Neural progenitor cell (in vitro differentiated cells): ENCODE results near the gene DLX6. TPM values are rescaled to one million over a fixed set of nuclear protein-coding genes. Genes with fewer than 3 reads are reported as not detected.

Source experiments
- DNase-seq: peaks from one replicate; pipeline ENCODE4 v3.0.0-alpha.2; 2016; ENCODE audit warnings: low spot score
- H2AFZ ChIP-seq: fragments of 200-600 bp; sonication (generic); replicated peaks from 2 replicates; pipeline ENCODE4 v1.6.1; 2016; ENCODE audit warnings: antibody characterized with exemption
- H3F3A ChIP-seq: fragments of 200-600 bp; sonication (generic); 2 replicates; pipeline ENCODE4 v1.6.1; 2016; ENCODE audit warnings: antibody characterized with exemption, low read depth
- H3K27ac ChIP-seq: fragments of 200-600 bp; sonication (generic); 2 replicates; pipeline ENCODE4 v1.5.1; 2016; ENCODE audit warnings: mild to moderate bottlenecking
- H3K27me3 ChIP-seq: fragments of 200-600 bp; sonication (generic); 2 replicates; pipeline ENCODE4 v1.6.1; 2016; ENCODE audit warnings: mild to moderate bottlenecking, moderate library complexity
- H3K36me3 ChIP-seq: fragments of 200-600 bp; sonication (generic); 2 replicates; pipeline ENCODE4 v1.5.1; 2016
- H3K4me1 ChIP-seq: fragments of 200-600 bp; sonication (generic); 2 replicates; pipeline ENCODE4 v1.6.1; 2016; ENCODE audit warnings: mixed run types
- H3K4me2 ChIP-seq: fragments of 200-600 bp; sonication (generic); 2 replicates; pipeline ENCODE4 v1.6.1; 2016
- H3K4me3 ChIP-seq: fragments of 200-600 bp; sonication (generic); 2 replicates; pipeline ENCODE4 v1.5.1; 2016
- H3K79me2 ChIP-seq: fragments of 200-600 bp; sonication (generic); 2 replicates; pipeline ENCODE4 v1.6.1; 2016; ENCODE audit warnings: low read depth
- H3K9ac ChIP-seq: fragments of 200-600 bp; sonication (generic); 2 replicates; pipeline ENCODE4 v1.6.1; 2016
- H3K9me3 ChIP-seq: fragments of 200-600 bp; sonication (generic); 2 replicates; pipeline ENCODE4 v1.5.1; 2016; ENCODE audit warnings: low read depth
- H4K20me1 ChIP-seq: fragments of 200-600 bp; sonication (generic); 2 replicates; pipeline ENCODE4 v1.6.1; 2016; ENCODE audit warnings: low read depth
- H3K27ac Mint-ChIP-seq: 3 replicates; pipeline ENCODE4 v1.8.0; 2021; ENCODE audit warnings: mixed read lengths
- H3K27me3 Mint-ChIP-seq: 2 replicates; pipeline ENCODE4 v1.8.0; 2022; ENCODE audit warnings: low read depth, mild to moderate bottlenecking, inconsistent platforms, moderate library complexity, mixed read lengths; ENCODE audit not compliant: insufficient read depth
- H3K36me3 Mint-ChIP-seq: 3 replicates; pipeline ENCODE4 v1.8.0; 2021; ENCODE audit warnings: mixed read lengths
- H3K4me1 Mint-ChIP-seq: 3 replicates; pipeline ENCODE4 v1.8.0; 2021; ENCODE audit warnings: mixed read lengths
- H3K4me3 Mint-ChIP-seq: 3 replicates; pipeline ENCODE4 v1.8.0; 2021; ENCODE audit warnings: mild to moderate bottlenecking, moderate library complexity, mixed read lengths
- H3K9me3 Mint-ChIP-seq: 3 replicates; pipeline ENCODE4 v1.8.0; 2020; ENCODE audit warnings: mixed read lengths
- EZH2 ChIP-seq: fragments of 200-600 bp; sonication (generic); IDR thresholded peaks from 2 replicates; pipeline ENCODE4 v1.6.1; 2017; ENCODE audit warnings: antibody characterized with exemption, mild to moderate bottlenecking, moderate library complexity
- EZH2phosphoT487 ChIP-seq: fragments of 200-600 bp; sonication (generic); IDR thresholded peaks from 2 replicates; pipeline ENCODE4 v1.6.1; 2017; ENCODE audit warnings: antibody characterized with exemption
- total RNA-seq: library from RNA; depleted of rRNA; stranded (reverse); fragments of >200 nt; gene quantifications from 2 replicates; pipeline ENCODE4 v1.2.3, GENCODE V29; 2015; ENCODE audit warnings: low replicate concordance
- TF ChIP-seq, protein P1 (sequence below): fragments of 200-600 bp; sonication (generic); IDR thresholded peaks from 2 replicates; pipeline ENCODE4 v1.5.1; 2017; ENCODE audit warnings: antibody characterized with exemption, mild to moderate bottlenecking

DLX6 gene
- total RNA-seq, 1 donor from 2014 or later, result not detected

DNA sequence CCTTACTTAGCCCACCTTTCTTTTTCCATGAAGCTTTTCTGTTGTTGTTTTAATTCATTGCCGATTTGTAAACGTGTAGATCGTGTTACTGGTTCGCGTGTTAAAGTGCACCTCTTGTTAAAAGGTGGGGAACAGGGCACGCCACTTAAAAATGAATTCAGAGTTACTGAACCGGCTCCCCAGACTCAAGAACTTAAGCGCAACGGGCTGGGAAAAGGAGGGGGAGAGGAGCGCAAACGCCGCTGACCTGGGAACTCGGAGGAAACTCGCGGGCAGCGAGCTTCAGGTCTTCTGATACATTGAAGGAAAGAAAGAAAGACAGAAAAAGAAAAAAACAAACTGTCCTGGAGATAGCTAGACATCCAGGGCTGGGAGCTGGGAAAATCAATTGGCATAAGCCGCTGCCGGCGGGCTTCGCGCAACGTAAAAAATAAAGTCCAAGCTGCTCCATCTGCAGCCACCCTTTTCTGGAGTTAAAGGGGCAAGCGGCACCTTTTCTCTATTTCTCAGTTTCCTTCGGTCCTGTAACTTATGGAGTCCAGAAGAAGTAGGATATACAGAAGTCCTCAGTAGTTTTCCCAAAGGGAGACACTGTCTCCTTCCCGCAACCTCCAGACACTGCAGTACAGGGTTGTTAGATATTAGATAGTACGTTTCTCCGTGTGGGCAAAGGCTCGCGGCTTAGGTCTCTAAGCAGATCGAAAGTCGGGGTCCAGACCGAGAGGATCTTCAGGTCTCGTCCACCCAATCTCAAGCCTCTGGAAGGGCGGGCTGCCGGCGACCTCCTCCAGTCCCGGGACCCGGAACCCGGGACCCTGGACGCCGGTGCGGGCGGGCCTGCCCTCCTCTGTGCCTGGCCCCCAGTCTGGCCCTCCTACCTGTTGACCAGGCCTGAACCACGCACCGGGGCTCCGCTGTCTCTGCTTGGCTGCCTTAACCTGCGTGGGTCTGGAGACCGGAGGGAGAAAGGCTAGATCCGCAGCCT, 1.8 kb upstream of the DLX6 start:
- Histone ChIP-seq H3K9me3 (no peaks in the 10 kb centered on the region), H3K27ac (no peak overlapping the region), H4K20me1 (peaks cover 87% of the 10 kb centered on the region), H3K4me3 (no peak overlapping the region), H3K27me3 (peaks cover 100% of the 10 kb centered on the region), H3K4me2 (no peak overlapping the region), H3K9ac (no peak overlapping the region), H3K36me3 (no peaks in the 10 kb centered on the region), H2AFZ (no peak overlapping the region), H3K4me1 (peaks cover 21% of the 10 kb centered on the region), H3F3A (peaks cover 57% of the 10 kb centered on the region), H3K79me2 (no peaks in the 10 kb centered on the region)
- peak; percentile 84 for TF ChIP-seq EZH2phosphoT487
- TF ChIP-seq, protein P1, sequence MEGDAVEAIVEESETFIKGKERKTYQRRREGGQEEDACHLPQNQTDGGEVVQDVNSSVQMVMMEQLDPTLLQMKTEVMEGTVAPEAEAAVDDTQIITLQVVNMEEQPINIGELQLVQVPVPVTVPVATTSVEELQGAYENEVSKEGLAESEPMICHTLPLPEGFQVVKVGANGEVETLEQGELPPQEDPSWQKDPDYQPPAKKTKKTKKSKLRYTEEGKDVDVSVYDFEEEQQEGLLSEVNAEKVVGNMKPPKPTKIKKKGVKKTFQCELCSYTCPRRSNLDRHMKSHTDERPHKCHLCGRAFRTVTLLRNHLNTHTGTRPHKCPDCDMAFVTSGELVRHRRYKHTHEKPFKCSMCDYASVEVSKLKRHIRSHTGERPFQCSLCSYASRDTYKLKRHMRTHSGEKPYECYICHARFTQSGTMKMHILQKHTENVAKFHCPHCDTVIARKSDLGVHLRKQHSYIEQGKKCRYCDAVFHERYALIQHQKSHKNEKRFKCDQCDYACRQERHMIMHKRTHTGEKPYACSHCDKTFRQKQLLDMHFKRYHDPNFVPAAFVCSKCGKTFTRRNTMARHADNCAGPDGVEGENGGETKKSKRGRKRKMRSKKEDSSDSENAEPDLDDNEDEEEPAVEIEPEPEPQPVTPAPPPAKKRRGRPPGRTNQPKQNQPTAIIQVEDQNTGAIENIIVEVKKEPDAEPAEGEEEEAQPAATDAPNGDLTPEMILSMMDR, result no peak
- peak; percentile 83 for TF ChIP-seq EZH2
- H3K4me3 Mint-ChIP-seq, result no peak overlapping the region
- peaks cover 89% of the 10 kb centered on the region for H3K27me3 Mint-ChIP-seq
- H3K36me3 Mint-ChIP-seq, result no peaks in the 10 kb centered on the region
- DNase-seq, result peak; percentile 51
- H3K27ac Mint-ChIP-seq, result no peak overlapping the region
- peaks cover 3% of the 10 kb centered on the region for H3K9me3 Mint-ChIP-seq
- peaks cover 7% of the 10 kb centered on the region for H3K4me1 Mint-ChIP-seq

DNA sequence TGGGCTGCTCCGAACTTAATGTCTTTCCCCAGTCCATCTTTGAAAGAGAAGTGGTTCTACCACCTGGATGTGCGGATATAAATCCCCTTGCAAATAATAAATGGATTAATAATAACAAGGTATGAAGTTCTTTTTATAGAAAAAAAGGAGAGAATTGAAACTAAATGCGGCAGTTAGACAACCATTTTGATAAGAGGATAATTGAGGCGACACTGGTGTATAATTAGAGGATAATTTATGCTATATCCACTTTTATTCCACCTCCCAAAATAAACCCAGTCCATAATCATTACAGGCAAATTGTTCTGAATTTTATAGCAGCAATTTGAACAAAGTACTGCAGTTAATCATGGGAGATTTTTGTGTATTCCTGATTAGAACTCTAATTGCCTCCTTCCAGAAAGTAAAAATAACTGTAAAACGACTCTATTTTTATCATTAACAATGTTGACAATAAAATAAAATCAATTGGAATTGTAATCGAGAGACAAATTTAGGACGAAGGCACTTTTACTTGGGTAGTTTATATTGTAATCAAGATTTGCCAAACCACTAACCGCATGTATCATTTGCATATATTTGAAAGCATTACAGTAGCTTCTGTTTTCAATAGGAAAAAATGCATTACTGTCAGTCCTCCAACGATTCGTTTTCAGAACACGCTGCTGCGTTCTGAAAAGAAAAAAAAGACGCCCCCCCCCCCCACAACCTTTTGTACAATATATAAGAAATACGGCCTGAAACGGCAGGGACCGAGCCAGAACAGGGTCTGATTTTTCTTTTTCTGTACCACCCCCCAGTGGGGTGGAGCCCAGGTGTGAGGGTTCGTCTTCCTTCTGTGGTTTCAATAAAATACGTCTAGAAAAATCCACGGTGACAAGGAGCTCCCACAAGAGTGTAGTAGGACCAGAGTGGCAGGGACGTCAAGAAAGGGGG, 838 bp upstream of the DLX6 start:
- peak overlapping the region; percentile 79 for H3K4me3 Mint-ChIP-seq
- H3K4me1 Mint-ChIP-seq, result peaks cover 7% of the 10 kb centered on the region
- Histone ChIP-seq H2AFZ (no peak overlapping the region), H3F3A (peaks cover 50% of the 10 kb centered on the region), H3K4me1 (peaks cover 11% of the 10 kb centered on the region), H3K4me2 (peak overlapping the region; percentile 84), H3K27ac (no peak overlapping the region), H3K36me3 (no peaks in the 10 kb centered on the region), H3K9me3 (no peaks in the 10 kb centered on the region), H3K4me3 (peak overlapping the region; percentile 47), H3K9ac (no peak overlapping the region), H3K79me2 (no peaks in the 10 kb centered on the region), H3K27me3 (peaks cover 100% of the 10 kb centered on the region), H4K20me1 (peaks cover 87% of the 10 kb centered on the region)
- no peaks in the 10 kb centered on the region for H3K36me3 Mint-ChIP-seq
- DNase-seq, result no peak
- peaks cover 88% of the 10 kb centered on the region for H3K27me3 Mint-ChIP-seq
- H3K9me3 Mint-ChIP-seq, result peaks cover 3% of the 10 kb centered on the region
- no peak overlapping the region for H3K27ac Mint-ChIP-seq
- TF ChIP-seq EZH2phosphoT487, result no peak
- TF ChIP-seq, protein P1, result no peak
- TF ChIP-seq EZH2, result no peak

DNA sequence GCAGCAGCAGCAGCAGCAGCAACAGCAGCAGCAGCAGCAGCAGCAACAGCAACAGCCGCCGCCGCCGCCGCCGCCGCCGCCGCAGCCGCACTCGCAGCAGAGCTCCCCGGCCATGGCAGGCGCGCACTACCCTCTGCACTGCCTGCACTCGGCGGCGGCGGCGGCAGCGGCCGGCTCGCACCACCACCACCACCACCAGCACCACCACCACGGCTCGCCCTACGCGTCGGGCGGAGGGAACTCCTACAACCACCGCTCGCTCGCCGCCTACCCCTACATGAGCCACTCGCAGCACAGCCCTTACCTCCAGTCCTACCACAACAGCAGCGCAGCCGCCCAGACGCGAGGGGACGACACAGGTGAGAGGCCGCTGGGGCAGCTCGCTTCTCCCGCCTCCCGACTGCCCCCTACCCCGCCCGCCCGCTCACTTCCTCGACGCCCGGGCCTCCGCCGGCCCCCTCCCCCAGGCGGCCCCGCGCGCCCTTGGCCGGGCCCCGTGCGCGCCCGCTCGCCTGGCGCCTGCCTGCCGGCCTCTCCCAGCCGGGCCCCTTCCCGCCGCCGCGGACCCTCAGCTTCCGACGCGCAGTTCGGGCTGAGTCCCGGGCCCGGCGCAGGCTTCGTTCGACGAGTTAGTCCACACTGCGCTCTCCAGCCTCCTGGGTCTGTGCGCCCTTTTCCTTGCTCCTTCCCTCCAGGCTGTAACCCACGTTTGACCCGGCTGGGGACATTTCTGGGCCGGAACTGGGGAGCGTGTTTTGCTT, 882 bp downstream of the DLX6 start:
- TF ChIP-seq, protein P1, result peak; percentile 11
- TF ChIP-seq EZH2phosphoT487, result no peak
- H3K4me1 ChIP-seq, result peaks cover 11% of the 10 kb centered on the region
- peaks cover 87% of the 10 kb centered on the region for H4K20me1 ChIP-seq
- H3F3A ChIP-seq, result peaks cover 53% of the 10 kb centered on the region
- no peak overlapping the region for H3K9ac ChIP-seq
- no peak overlapping the region for H3K27ac Mint-ChIP-seq
- peak; percentile 86 for DNase-seq
- no peaks in the 10 kb centered on the region for H3K36me3 ChIP-seq
- peaks cover 7% of the 10 kb centered on the region for H3K4me1 Mint-ChIP-seq
- no peaks in the 10 kb centered on the region for H3K9me3 ChIP-seq
- peaks cover 3% of the 10 kb centered on the region for H3K9me3 Mint-ChIP-seq
- H3K36me3 Mint-ChIP-seq, result no peaks in the 10 kb centered on the region
- peak overlapping the region; percentile 88 for H3K4me3 Mint-ChIP-seq
- H3K4me2 ChIP-seq, result peak overlapping the region; percentile 84
- H3K27ac ChIP-seq, result no peak overlapping the region
- H3K27me3 ChIP-seq, result peaks cover 100% of the 10 kb centered on the region
- peak overlapping the region; percentile 7 for H2AFZ ChIP-seq
- peak overlapping the region; percentile 47 for H3K4me3 ChIP-seq
- no peaks in the 10 kb centered on the region for H3K79me2 ChIP-seq
- peaks cover 87% of the 10 kb centered on the region for H3K27me3 Mint-ChIP-seq
